Keratinocyte (primary cell): ENCODE measurements around the gene APCDD1L. TPM values are rescaled to one million over a fixed set of nuclear protein-coding genes. Genes with fewer than 3 reads are reported as not detected.

Experiments
- DNase-seq: peaks from one replicate; pipeline ENCODE4 v3.0.0-alpha.2; 2011; ENCODE audit warnings: low read depth, missing footprints, low spot score
- FAIRE-seq: peaks from 2 replicates; lab custom pipeline; 2011; peaks lifted over from hg19 to GRCh38; lab: Jason Lieb, UNC
- H2AFZ ChIP-seq: 2 replicates; pipeline ENCODE4 v1.6.0; 2012; ENCODE audit warnings: low read length, control low read depth, inconsistent platforms; ENCODE audit not compliant: control insufficient read depth
- H3K27ac ChIP-seq: 2 replicates; pipeline ENCODE4 v1.5.1; 2011; ENCODE audit warnings: low read length; ENCODE audit not compliant: control insufficient read depth, insufficient read depth
- H3K27me3 ChIP-seq: 3 replicates; pipeline ENCODE4 v1.6.0; 2011; ENCODE audit warnings: low read length; ENCODE audit not compliant: control insufficient read depth, insufficient read depth; ENCODE audit errors: extremely low read depth
- H3K36me3 ChIP-seq, 2 experiments: 2 replicates in 1 of 2; 3 replicates in 1 of 2; pipeline ENCODE4 v1.5.1; 2011; ENCODE audit warnings: low read length in 2 of 2, mild to moderate bottlenecking in 1 of 2; ENCODE audit not compliant: control insufficient read depth in 2 of 2, insufficient read depth in 2 of 2; ENCODE audit errors: extremely low read depth in 1 of 2
- H3K4me1 ChIP-seq: 3 replicates; pipeline ENCODE4 v1.5.1; 2011; ENCODE audit warnings: low read length; ENCODE audit not compliant: control insufficient read depth, insufficient read depth; ENCODE audit errors: extremely low read depth
- H3K4me2 ChIP-seq: 3 replicates; pipeline ENCODE4 v1.6.0; 2011; ENCODE audit warnings: low read depth, low read length; ENCODE audit not compliant: control insufficient read depth, insufficient read depth; ENCODE audit errors: extremely low read depth
- H3K4me3 ChIP-seq, 3 experiments: fragments of 200-600 bp in 1 of 3; sonication (generic) in 1 of 3; 2 replicates in 2 of 3; 3 replicates in 1 of 3; pipeline ENCODE4 v1.5.1; 2011 to 2016; ENCODE audit warnings: low read length in 3 of 3, mild to moderate bottlenecking in 3 of 3, control low read depth in 2 of 3, inconsistent platforms in 1 of 3, low read depth in 1 of 3, mixed read lengths in 1 of 3, mixed run types in 1 of 3, moderate library complexity in 1 of 3; ENCODE audit not compliant: control insufficient read depth in 2 of 3, insufficient read depth in 2 of 3; ENCODE audit errors: extremely low read depth in 1 of 3
- H3K79me2 ChIP-seq: 2 replicates; pipeline ENCODE4 v1.6.0; 2012; ENCODE audit warnings: low read length; ENCODE audit not compliant: control insufficient read depth, insufficient read depth
- H3K9ac ChIP-seq: 3 replicates; pipeline ENCODE4 v1.6.0; 2011; ENCODE audit warnings: low read length; ENCODE audit not compliant: control insufficient read depth, insufficient read depth; ENCODE audit errors: extremely low read depth
- H3K9me1 ChIP-seq: 3 replicates; pipeline ENCODE4 v1.6.0; 2011; ENCODE audit warnings: low read length; ENCODE audit not compliant: control insufficient read depth, insufficient read depth; ENCODE audit errors: extremely low read depth
- H3K9me3 ChIP-seq: 2 replicates; pipeline ENCODE4 v1.5.1; 2012; ENCODE audit warnings: low read depth, low read length; ENCODE audit not compliant: control insufficient read depth
- H4K20me1 ChIP-seq: 3 replicates; pipeline ENCODE4 v1.6.0; 2011; ENCODE audit warnings: low read length; ENCODE audit not compliant: control insufficient read depth, insufficient read depth; ENCODE audit errors: extremely low read depth
- EZH2 ChIP-seq: IDR thresholded peaks from one replicate; pipeline ENCODE4 v1.6.1; 2012; ENCODE audit warnings: inconsistent platforms, mild to moderate bottlenecking, low read length, moderate library complexity
- dilution Hi-C: fragments of 300-500 bp; cut with MboI; formaldehyde crosslinking; loops from one replicate; pipeline ENCODE4 v1.7.0; 2020; ENCODE audit warnings: low sequenced_read_pairs; ENCODE audit not compliant: extremely low pct_ligation_motif_present
- polyA plus RNA-seq, 5 experiments: library from polyadenylated mRNA; depleted of rRNA in 3 of 5; stranded (reverse) in 3 of 5; stranded (forward) in 1 of 5; unstranded in 1 of 5; fragments of >200 nt; gene quantifications; 1 replicate in 1 of 5; 2 replicates in 3 of 5; 3 replicates in 1 of 5; pipeline versions ENCODE4 v1.2.1 to v1.2.3, GENCODE V29; 2011 to 2012; ENCODE audit warnings: missing spikeins in 2 of 5, low read depth in 1 of 5, low replicate concordance in 1 of 5
- TF ChIP-seq, protein P1 (sequence below), 3 experiments: IDR thresholded peaks in 1 of 3; conservative IDR thresholded peaks in 1 of 3; optimal IDR thresholded peaks in 1 of 3; 2 replicates in 2 of 3; 3 replicates in 1 of 3; pipeline versions ENCODE3 to v1.5.1; 2011; ENCODE audit warnings: low read length in 3 of 3, mild to moderate bottlenecking in 3 of 3, moderate library complexity in 2 of 3, control low read depth in 1 of 3, inconsistent platforms in 1 of 3; ENCODE audit not compliant: insufficient read depth in 2 of 3; ENCODE audit errors: extremely low read depth in 1 of 3

APCDD1L gene
- polyA plus RNA-seq, 1 donor (not counting 4 experiments of a cell fraction or from before 2014, with no cell fraction given) = 0.67 TPM

DNA sequence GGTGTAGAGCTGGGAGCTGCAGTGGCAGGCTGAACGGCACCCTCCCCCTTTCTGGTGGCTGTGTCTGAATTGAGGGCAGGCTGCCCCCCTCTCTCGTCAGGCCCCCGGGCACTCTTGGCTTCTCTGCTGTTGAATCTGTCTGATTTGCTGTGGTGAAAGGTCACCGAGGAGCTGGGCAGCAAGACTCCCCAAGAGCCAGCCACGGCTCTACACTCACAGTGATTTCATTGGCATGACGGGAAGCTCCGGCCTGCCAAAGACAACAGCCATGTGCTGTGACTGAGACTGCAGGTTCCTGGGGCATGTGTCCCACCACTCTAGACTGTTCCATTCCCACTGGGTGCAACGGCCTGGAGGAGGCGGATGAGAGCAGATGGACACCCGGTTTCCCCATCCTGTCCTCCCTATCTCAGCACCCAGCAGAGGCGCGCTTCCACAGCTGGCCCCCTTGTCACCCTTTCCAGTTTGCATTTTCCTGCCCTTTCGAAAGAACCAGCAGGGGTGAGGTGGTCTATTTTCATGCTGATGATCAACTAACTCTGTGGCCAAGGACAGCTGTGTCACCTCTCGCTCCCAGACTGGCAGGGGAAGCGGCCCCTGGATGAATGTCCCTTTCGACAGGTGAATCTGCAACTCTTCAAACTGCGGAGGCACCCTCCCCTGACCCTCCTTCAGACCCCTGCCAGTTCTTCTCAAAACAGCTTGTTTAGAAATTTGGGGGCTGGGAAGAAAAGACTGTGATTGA is 2.2 kb downstream of the APCDD1L start:
- no peaks in the 10 kb centered on the region for H3K36me3 ChIP-seq
- no peaks in the 10 kb centered on the region for H3K9me3 ChIP-seq
- H3K4me1 ChIP-seq = peaks cover 15% of the 10 kb centered on the region
- DNase-seq = no peak
- H4K20me1 ChIP-seq = no peaks in the 10 kb centered on the region
- no peak overlapping the region for H2AFZ ChIP-seq
- FAIRE-seq = no peak
- no peaks in the 10 kb centered on the region for H3K79me2 ChIP-seq
- dilution Hi-C loops = no loop called here
- no peak overlapping the region for H3K4me3 ChIP-seq
- TF ChIP-seq, protein P1, sequence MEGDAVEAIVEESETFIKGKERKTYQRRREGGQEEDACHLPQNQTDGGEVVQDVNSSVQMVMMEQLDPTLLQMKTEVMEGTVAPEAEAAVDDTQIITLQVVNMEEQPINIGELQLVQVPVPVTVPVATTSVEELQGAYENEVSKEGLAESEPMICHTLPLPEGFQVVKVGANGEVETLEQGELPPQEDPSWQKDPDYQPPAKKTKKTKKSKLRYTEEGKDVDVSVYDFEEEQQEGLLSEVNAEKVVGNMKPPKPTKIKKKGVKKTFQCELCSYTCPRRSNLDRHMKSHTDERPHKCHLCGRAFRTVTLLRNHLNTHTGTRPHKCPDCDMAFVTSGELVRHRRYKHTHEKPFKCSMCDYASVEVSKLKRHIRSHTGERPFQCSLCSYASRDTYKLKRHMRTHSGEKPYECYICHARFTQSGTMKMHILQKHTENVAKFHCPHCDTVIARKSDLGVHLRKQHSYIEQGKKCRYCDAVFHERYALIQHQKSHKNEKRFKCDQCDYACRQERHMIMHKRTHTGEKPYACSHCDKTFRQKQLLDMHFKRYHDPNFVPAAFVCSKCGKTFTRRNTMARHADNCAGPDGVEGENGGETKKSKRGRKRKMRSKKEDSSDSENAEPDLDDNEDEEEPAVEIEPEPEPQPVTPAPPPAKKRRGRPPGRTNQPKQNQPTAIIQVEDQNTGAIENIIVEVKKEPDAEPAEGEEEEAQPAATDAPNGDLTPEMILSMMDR (optimal IDR thresholded peaks at IDR 0.05 in 1 of 3, IDR thresholded peaks at IDR 0.05 in 1 of 3, conservative IDR thresholded peaks at IDR 0.05 in 1 of 3; ENCODE audit: extremely low read depth in 1 of 3, insufficient read depth in 2 of 3, low read length in 3 of 3) = no peak
- TF ChIP-seq EZH2 = no peak
- no peak overlapping the region for H3K27ac ChIP-seq
- H3K4me2 ChIP-seq = no peak overlapping the region
- H3K27me3 ChIP-seq = peaks cover 52% of the 10 kb centered on the region
- no peaks in the 10 kb centered on the region for H3K9me1 ChIP-seq
- H3K9ac ChIP-seq = no peak overlapping the region

DNA sequence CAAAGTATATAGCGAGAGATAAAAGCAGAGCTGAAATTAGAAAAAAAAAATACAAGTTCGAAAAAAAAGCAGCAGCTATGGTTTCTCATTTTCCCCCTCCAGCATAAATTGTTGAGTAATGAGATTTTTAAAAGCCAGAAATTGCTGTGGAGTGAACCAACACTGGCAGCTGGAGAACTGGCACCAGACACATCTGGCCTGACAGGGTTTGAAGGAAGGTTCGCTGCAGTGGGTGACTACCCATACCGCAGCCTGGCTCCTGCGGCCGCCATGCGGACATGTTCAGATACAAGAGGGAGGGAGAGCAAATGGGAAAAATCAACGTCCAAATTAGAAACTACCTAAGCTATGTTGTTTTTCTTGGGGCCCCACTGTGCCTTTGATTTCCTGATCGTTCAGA is 3.3 kb downstream of the APCDD1L start:
- Histone ChIP-seq H3K27me3 (peaks cover 52% of the 10 kb centered on the region), H4K20me1 (no peaks in the 10 kb centered on the region), H3K4me3 (no peak overlapping the region), H3K79me2 (no peaks in the 10 kb centered on the region), H2AFZ (no peak overlapping the region), H3K9me1 (no peaks in the 10 kb centered on the region), H3K27ac (no peak overlapping the region), H3K36me3 (no peaks in the 10 kb centered on the region), H3K9ac (no peak overlapping the region), H3K4me2 (no peak overlapping the region), H3K4me1 (peaks cover 15% of the 10 kb centered on the region), H3K9me3 (peaks cover 4% of the 10 kb centered on the region)
- no peak for FAIRE-seq
- TF ChIP-seq EZH2 = no peak
- TF ChIP-seq, protein P1 (optimal IDR thresholded peaks at IDR 0.05 in 1 of 3, IDR thresholded peaks at IDR 0.05 in 1 of 3, conservative IDR thresholded peaks at IDR 0.05 in 1 of 3; ENCODE audit: extremely low read depth in 1 of 3, insufficient read depth in 2 of 3, low read length in 3 of 3) = no peak
- DNase-seq = no peak
- dilution Hi-C loops = no loop called here
